GM21381 (cell line): ENCODE results near the gene TSGA10.
"Not testable (repeated sequence)": the region's sequence is repeated elsewhere in the genome, so short reads cannot be mapped to it uniquely, and the experiment has no call there.

ENCODE experiments used
- ATAC-seq: cut with Tn5 transposase; IDR thresholded peaks from one replicate; pipeline ENCODE4 v1.9.1; 2021; ENCODE audit warnings: mild to moderate bottlenecking, moderate library complexity; ENCODE audit not compliant: unreplicated experiment

Gene TSGA10, protein sequence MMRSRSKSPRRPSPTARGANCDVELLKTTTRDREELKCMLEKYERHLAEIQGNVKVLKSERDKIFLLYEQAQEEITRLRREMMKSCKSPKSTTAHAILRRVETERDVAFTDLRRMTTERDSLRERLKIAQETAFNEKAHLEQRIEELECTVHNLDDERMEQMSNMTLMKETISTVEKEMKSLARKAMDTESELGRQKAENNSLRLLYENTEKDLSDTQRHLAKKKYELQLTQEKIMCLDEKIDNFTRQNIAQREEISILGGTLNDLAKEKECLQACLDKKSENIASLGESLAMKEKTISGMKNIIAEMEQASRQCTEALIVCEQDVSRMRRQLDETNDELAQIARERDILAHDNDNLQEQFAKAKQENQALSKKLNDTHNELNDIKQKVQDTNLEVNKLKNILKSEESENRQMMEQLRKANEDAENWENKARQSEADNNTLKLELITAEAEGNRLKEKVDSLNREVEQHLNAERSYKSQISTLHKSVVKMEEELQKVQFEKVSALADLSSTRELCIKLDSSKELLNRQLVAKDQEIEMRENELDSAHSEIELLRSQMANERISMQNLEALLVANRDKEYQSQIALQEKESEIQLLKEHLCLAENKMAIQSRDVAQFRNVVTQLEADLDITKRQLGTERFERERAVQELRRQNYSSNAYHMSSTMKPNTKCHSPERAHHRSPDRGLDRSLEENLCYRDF

DNA sequence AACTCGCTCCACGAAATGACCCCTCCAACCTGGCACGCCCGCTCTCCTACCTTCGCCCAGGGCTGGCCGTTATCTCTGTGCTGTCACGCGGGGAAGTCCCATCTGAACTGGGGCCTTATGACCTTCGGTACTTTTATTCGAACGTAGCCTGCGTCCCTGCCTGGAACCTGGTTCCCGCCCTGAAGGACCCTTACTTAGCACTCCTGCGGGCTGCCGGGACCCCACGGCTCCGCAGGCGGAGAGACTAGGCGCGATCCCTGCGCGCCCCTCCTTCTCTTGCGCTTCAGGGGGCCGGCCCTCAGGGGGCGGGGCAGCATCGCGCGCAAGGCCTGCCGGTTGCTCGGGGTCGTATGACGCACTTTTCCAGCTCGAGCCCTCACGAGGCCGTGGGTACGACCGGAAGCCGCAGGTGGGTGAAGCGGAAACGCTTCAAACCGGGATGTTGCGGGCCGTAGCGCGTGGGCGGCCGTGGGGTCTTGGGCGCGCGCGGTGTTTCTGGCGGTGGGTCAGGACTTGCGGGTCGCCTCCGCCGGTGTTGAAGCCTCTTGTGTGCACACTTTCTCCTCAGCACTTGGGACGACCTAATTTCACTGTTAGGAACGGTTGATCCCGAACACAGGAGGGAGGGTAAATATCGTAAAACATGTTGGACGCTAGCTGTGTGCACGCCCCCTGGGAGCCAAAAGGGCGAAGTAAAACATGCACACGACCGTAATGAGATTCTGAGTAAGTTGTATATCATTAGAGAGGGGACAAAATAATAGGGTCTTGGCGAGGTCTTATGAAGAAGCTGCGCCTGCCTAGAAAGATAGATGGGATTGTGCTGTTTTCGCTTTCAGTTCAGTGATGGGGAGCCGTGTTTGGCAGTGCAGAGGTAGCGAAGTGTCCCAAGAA lies at the start of gene TSGA10, which contains the start of gene LIPT1:
TSGA10 (minus strand) TSS at position 300 of the 894 bp plus-strand sequence. CDS start 45,503 bp downstream, outside the sequence.
LIPT1 (plus strand) TSS at position 325 of the 894 bp plus-strand sequence. CDS start 6,991 bp downstream, outside the sequence.
- ATAC-seq, result peak; percentile 97

DNA sequence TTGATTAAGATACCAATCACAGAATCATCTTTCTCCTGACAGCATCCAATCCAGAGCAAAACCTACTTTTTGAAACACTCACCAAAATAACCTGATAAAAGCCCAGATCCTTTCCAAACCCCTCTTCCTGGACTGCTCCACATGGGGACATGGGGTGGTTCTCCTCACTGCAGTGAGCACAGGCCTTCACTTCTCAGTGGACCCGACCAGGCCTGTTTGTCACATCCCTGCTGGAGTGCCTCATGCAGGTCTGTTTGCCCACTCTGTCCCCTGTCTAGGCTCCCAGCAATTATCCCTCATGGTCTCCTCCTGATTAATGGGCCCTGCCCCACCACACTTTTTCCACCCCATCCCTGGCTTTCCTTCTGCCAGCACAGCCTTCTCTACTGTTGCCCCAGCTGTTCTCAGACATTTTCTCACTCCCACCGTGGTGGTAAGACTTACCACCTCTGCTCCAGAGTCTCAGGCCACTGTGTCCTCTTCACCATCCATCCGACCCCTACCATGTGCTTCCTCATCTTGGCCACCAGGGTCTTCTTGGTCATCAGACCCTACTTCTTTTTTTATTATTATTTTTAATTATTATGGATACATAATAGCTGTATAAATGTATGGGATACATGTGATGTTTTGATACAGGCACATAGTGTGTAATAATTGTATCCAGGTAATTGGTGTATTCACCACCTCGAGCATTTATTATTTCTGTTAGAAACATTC lies 47.4 kb upstream of the TSGA10 start:
- ATAC-seq, result no peak

DNA sequence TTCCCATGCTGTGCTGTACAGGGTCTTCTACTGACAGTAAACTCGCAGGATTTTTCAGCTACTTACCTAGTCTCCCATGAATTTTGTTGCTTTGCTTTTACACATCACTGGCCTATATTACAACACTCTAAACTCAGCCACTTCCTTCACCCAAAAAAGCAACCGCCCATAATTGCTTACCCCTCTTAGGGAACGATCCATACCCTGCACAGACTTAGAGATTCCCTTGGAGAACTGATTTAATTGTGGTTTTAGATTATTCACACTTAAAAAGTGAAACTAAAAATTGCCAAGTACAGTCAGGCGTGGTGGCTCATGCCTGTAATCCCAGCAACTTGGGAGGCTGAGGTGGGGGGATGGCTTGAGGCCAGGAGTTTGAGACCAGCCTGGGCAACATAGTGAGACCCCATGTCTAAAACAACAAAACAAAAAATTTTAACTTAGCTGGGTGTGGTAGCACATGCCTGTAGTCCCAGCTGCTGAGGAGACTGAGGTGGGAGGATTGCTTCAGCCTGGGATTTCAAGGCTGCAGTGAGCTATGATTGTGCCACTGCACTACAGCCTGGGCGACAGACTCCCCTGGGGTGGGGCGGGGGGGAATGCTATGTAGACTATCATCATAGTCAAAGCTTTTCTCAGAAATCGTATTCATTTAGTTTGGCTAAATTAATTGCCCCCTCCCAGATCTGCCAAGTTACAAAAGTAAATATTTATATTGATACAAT lies 45.5 kb upstream of the TSGA10 start:
- ATAC-seq, result no peak

DNA sequence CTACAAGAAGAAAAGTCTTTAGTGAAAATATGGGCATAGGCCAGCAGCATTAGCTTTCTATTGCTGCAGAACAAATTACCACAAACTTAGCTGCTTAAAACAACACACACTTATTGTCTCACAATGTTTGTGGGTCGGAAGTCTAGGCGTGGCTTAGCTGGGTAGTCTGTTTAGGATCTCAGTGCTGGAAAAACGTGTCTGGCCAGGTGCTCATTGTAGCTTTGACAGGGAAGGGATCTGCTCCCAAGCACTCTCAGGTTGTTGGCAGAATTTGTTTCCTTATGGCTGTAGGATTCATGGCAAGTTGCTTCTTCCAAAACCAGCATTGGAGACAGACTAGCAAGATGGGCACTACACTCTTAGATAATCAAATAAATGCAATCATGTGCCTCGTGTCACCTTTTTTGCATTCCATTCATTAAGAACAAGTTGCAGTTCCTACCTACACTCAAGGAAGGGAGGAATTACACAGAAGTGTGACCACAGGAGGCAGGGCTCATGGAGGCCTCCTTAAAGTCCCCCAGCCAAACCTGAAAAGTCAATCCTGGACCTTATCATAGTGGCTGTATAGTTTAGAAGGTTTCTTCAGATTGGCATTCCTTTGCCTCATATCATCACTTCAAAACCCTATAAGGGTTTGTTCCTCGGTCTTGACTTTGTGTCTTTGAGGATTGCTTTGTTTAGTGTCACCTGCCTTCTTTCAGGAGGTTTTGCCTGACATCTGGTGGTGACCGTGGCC lies 43.5 kb upstream of the TSGA10 start:
- ATAC-seq, result no peak

DNA sequence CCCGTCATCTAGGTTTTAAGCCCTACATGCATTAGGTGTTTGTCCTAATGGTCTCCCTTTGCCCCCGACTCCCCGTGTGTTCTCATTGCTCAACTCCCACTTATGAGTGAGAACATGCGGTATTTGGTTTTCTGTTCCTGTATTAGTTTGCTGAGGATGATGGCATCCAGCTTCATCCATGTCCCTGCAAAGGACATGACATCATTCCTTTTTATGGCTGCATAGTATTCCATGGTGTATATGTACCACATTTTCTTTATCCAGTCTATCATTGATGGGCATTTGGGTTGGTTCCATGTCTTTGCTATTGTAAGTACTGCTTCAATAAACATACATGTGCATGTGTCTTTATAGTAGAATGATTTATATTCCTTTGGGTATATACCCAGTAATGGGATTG lies 37.6 kb upstream of the TSGA10 start:
- not testable (repeated sequence) for ATAC-seq

DNA sequence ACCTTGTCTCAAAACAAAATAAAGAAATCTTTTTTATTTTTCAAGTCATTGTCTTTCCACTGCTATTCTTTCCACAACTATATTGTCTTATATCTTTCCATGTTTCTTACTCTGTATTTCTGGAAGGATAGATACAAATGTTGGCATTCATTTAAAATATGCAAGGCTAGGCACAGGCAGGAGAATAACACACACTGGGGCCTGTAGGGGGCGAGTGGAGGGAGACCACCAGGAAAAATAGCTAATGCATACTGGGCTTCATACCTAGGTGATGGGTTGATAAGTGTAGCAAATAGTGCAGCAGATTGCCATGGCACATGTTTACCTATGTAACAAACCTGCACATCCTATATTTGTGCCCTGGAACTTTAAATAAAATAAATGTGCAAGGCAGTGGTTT lies 35.8 kb upstream of the TSGA10 start:
- ATAC-seq, result no peak

DNA sequence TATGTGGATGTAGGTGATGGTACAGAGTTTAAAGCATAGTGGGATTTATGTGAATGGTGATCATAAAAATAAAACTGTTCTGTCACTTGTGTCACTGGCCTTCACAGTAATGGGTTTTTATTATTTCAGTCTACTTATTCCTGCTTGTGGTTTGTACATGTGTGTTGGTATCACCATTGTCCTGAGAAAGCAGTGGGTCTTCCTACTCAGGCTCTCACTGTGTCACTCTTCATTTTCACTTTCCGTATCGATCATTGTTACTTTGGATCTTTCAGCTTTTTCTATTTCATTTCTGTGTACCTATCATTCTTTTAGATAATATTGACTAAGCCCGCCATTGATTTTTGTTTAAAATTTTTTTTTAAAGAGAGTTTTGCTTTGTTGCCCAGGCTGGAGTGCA lies 33.6 kb upstream of the TSGA10 start:
- ATAC-seq, result no peak

DNA sequence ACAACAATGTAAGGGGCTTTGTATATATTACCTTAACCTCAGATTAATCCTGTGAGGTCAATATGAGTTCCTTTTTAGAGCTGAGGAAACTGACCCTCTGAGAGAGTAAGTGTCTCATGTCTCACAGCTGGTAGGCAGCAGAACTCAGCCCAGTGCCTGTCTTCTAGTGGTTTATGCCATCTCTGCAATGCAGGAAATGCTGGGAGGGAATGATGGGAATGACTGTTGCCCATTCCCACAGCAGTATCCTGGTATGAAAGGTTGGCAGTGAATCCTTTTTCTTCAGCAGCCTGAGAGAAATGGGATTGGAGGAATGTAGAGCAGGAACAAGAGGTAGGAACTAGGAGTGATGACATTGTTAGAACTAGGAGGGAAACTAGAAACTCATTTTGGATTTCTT lies 32.3 kb upstream of the TSGA10 start:
- ATAC-seq, result no peak

DNA sequence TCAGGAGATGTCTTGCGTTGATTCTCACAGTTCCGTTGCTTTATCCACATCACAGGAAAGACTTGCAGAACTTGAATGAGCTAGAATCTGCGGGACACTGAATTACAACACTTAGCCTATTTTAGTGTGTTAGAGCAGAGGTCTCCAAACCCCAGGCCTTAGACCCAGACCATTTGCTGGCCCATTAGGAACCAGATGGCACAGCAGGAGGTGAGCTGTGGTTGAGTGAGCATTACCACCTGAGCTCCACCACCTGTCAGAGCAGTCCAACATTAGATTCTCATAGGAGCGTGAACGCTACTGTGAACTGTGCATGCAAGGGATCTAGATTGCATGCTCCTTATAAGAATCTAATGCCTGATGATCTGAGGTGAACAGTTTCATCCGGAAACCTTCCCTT lies 30.1 kb upstream of the TSGA10 start:
- ATAC-seq, result no peak

DNA sequence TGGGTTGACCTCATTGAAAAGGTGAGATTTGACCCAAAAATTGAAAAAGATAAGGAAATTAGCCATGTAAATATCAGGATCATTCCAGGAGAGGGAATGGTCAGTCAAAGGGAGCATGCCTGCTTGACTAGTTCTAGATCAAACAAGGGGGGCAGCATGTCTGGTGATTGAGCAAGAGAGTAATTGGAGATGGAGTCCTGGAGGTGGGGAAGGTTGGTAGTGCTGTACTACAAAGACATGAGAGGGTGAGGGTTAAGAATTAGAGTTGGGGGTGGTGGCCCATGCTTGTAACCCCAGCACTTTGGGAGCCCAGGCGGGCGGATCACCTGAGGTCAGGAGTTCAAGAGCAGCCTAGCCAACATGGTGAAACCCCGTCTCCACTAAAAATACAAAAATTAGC lies 28.3 kb upstream of the TSGA10 start:
- ATAC-seq, result no peak

DNA sequence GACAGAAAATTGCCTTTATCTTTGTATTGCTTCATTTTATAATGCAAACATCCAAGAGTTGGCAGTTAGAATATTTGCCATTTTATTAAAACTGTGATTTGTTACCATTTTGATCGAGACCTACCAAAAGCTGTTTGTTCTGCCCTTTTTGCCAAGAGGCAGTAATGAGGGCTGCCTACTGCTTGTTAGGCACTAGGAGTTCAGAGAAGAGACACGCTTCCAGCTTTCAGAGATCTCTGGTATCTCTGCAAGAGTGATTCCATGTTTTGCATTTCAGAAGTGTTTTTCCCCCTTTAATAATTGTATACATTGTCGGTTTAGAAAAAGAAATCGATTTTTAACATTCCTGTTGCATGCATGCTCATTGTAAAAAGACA lies 26.9 kb upstream of the TSGA10 start:
- ATAC-seq, result no peak

DNA sequence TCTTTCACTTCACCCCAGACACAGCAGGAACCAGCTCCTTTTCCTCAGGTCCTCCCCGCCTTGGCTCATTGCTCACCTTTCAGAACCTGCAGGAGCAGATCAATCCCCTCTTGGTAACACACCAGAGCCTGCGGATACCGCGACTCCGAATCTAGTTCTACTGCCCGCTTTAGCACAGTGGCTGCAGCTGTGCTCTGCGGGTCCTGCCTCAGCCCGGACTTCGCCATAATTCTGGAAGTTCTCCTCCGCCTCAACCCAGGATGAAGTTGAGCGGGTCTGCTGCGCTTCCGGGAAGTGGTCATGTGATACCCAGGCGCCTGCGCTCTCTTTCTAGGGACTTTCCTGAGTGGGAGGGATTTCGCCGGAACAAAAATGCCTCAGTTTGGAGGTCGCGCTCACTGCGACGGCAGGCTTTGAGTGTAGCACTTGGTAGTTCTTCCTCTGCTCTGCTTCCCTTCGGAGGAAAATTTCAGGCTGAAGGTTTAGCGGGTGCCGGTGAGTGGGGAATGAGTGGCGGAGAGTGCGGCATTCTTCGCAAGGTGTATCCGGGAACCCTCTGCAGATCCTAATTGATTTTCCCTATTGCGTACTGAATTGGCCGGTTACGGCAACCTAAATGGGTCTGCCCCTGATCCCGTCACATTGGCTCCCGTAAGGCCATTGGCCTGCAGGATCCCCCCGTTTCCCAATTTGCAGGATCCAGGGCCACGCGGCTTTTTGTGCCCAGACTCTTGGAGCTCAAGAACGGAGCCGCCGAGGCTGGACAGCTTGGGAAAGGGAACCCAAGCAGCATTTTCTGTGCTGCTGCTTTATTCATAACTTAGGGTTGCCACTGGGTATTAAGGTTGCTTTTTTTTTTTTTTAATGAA lies 26.2 kb upstream of the TSGA10 start, which contains the start of the genes MITD1 and MRPL30:
MITD1 (minus strand) TSS at position 304 of the 869 bp plus-strand sequence; CDS start at position 227, 77 bp downstream.
MRPL30 (plus strand) TSS at position 430 of the 869 bp plus-strand sequence. CDS start 5,020 bp downstream, outside the sequence.
- peak; percentile 93 for ATAC-seq

DNA sequence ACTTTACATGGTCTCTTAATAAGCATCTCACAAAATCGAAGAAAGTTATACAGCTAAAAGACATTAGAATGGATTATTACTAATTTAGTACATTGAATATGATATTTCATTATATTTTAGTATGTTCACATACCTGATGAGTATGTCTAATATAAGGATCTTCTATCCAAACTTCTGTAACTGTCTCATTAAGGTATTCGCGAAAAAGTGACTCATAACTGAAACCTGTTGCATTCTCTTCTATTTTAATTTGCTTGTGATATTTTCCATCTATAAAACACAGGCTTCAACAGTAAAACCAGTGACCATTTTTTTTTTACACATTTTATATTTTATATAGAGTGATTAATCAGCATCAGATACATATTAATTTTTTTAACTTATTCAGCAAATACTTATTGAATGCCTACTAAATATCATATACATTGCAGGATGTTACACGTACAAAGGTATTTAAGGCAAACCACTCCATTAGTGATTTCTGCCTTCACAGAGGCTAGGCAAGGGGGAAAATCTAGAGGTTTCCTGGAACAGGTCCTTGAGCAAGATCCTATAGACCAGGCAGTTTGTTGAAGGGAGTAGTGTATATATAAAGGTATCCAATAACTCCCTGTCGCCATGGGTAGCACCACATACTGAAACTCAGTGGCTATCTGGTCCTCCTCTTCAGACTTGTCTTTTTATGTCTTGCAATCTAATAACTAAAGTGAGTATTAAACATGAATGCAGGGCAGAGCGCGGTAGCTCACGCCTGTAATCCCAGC lies 16.8 kb upstream of the TSGA10 start:
- ATAC-seq, result no peak

DNA sequence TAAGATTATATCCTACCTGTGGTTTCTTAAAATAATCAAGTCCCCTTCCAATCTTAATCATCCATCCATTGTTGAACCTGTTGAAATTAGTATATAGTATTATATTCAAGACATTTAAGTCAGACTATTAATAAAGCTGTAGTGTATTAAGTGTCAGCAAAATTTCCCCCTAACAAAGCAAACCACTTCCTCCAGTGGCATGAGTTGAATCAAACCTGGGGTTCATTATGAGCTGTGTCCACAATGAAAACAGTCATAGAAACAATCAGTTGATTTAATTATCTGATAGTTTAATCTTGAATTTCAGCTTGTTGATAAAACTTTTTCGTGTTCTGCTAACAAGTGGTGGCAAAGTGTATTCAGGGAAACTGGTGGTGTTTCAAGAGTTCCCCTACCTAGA lies 14.8 kb upstream of the TSGA10 start:
- ATAC-seq, result no peak

DNA sequence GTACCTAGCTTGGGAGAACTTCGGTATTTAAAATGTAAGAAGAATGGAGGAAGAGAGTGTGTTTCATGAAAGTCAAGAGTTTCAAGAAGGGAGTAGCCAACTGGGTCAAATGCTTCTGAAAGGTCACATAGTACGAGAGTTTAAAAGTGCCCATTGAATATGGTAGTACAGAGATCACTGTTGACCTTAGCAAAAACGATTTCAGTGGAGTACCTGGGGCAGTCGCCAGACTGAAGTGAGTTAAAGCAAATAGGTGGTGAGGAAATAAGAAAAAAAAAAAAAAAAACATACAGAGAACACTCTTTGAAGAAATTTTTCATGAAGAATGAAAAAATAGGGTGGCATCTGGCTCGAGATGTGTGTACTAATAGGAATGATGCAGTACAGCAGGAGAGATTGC lies 11.5 kb upstream of the TSGA10 start:
- no peak for ATAC-seq

DNA sequence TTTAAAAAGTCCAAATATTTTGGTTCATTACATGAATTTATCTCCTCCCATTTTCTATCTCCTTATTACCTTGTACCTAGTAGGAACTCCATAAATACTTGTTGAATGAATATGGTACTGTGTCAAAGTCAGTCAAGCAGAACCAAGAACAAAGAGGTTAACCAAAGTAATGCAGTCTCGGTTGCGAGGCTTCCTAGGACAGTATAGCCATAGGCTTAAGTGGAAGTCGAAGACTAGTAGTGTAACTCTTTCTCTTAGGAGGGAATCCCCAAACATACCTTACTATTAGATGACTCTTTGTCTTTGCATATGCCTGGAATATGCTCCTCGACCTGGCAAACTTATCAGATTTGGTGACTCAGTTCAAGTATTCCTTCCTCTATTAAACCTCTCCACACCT lies 4.9 kb upstream of the TSGA10 start:
- no peak for ATAC-seq

DNA sequence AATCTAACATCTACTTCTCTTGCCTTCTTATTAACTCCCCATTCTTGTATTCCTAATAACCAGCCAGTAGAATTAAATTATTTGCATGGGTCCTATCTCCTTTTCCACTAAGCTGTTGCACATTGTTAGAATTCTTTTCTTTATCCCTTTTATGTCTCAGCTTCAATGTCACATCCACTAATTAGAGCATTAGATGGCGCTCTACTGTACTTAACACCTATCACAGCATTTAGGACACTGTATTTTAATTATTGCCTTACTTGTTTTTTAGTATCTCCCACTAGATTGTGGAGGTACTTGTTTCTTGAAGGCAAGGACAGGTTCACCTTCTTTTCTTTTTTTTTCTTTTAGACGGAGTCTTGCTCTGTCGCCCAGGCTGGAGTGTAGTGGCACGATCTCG lies 3.9 kb upstream of the TSGA10 start:
- ATAC-seq, result no peak
